Esophagus squamous epithelium (tissue), 5 donors: ENCODE data around the gene B4GALT5. TPM values are rescaled to one million over a fixed set of nuclear protein-coding genes. Genes with fewer than 3 reads are reported as not detected.
"Not testable (repeated sequence)": the region's sequence is repeated elsewhere in the genome, so short reads cannot be mapped to it uniquely, and the experiment has no call there.

Source experiments
- DNase-seq: peaks from one replicate; lab custom pipeline; 2025; lab: John Stamatoyannopoulos, UW
- H3K27ac ChIP-seq, 4 donors: fragments of 200-600 bp; sonication (generic); one replicate each; pipeline ENCODE4 v1.5.1; 2016 to 2019; ENCODE audit warnings: mild to moderate bottlenecking in 1 of 4
- H3K27me3 ChIP-seq, 4 donors: fragments of 200-600 bp; sonication (generic); 1 replicate in 3 of 4; 2 replicates in 1 of 4; pipeline versions ENCODE4 v1.5.1 to v1.6.0; 2017 to 2021; ENCODE audit warnings: antibody characterized with exemption in 1 of 4
- H3K36me3 ChIP-seq, 3 donors: fragments of 200-600 bp; sonication (generic); one replicate each; pipeline ENCODE4 v1.5.1; 2016 to 2019
- H3K4me1 ChIP-seq, 3 donors: fragments of 200-600 bp; sonication (generic); one replicate each; pipeline ENCODE4 v1.5.1; 2017 to 2019
- H3K4me3 ChIP-seq, 4 donors: fragments of 200-600 bp; sonication (generic); 1 replicate in 3 of 4; 2 replicates in 1 of 4; pipeline ENCODE4 v1.5.1; 2016 to 2019; ENCODE audit warnings: mild to moderate bottlenecking in 2 of 4, moderate library complexity in 1 of 4
- H3K9me3 ChIP-seq, 3 donors: fragments of 200-600 bp; sonication (generic); one replicate each; pipeline ENCODE4 v1.5.1; 2016 to 2019
- CTCF ChIP-seq, 6 experiments: fragments of 450-650 bp in 4 of 6; fragments of 200-600 bp in 2 of 6; sonication (generic) in 2 of 6; IDR thresholded peaks; one replicate each; pipeline ENCODE4 v1.5.1; 2016 to 2019; ENCODE audit warnings: antibody characterized with exemption in 6 of 6, mild to moderate bottlenecking in 4 of 6, moderate library complexity in 4 of 6
- POLR2A ChIP-seq, 4 donors: fragments of 450-650 bp; IDR thresholded peaks; one replicate each; pipeline ENCODE4 v1.6.1; 2017; ENCODE audit warnings: antibody characterized with exemption in 4 of 4, mild to moderate bottlenecking in 4 of 4, moderate library complexity in 3 of 4
- WGBS, 2 donors: methylation state at CpG; one replicate each; pipeline ENCODE4 v1.1.5; 2018; 5-methylcytosine and 5-hydroxymethylcytosine counted together
- intact Hi-C: fragments of 100-400 bp; cut with DNase I; formaldehyde crosslinking; loops from one replicate; pipeline ENCODE4 v1.15.0; 2022
- total RNA-seq, 4 donors: library from RNA; depleted of rRNA; stranded (reverse); fragments of >200 nt; gene quantifications; one replicate each; pipeline ENCODE4 v1.1.0, GENCODE V29; 2016
- donor health status: DM: yes; HTN: yes; CAD: no.

Gene B4GALT5
- total RNA-seq, 4 donors from 2014 or later, result 24.1 to 34.2 (median 25.7) TPM

GRCh38 chr20:49615401-49616153 is 98.1 kb downstream of the B4GALT5 start:
- Histone ChIP-seq H3K36me3 (no peaks in the 10 kb centered on the region), H3K4me3 (no peak overlapping the region), H3K9me3 (no peaks in the 10 kb centered on the region), H3K27me3 (no peaks in the 10 kb centered on the region), H3K4me1 (peaks cover 3 to 48% (median 17%) of the 10 kb centered on the region in 3 donors), H3K27ac (peak overlapping the region; percentile 34 to 85 (median 58))
- no peak for TF ChIP-seq POLR2A (IDR thresholded peaks at IDR 0.05)
- TF ChIP-seq CTCF (IDR thresholded peaks at IDR 0.05), result no peak
- WGBS, 2 donors, result 60 to 61% methylated on average over 1 to 3 of the region's 15 CpGs
- intact Hi-C loops, result no loop called here
- DNase-seq, result no peak

DNA sequence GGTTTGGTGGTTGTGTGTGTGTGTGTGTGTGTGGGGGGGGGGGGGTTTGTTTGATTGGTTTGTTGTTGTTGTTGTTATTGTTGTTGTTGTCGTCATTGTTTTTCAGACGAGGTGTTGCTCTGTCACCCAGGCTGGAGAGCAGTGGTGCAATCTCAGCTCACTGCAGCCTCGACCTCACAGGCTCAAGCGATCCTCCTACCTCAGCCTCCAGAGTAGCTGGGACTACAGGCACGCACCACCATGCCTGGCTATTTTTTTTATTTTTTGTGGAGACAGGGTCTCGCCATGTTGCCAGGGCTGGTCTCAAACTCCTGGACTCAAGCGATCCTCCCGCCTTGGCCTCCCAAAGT is 98.7 kb downstream of the B4GALT5 start:
- intact Hi-C loops, H3K36me3 ChIP-seq, H3K27me3 ChIP-seq, H3K4me3 ChIP-seq, H3K9me3 ChIP-seq, DNase-seq: not testable (repeated sequence)
- 87 to 96% methylated on average over 8 of the region's 8 CpGs for WGBS, 2 donors
- H3K27ac ChIP-seq, result peak overlapping the region in 3 of 4 donors; percentile 39 to 85 (median 76)
- peaks cover 3 to 44% (median 18%) of the 10 kb centered on the region in 3 donors for H3K4me1 ChIP-seq

DNA sequence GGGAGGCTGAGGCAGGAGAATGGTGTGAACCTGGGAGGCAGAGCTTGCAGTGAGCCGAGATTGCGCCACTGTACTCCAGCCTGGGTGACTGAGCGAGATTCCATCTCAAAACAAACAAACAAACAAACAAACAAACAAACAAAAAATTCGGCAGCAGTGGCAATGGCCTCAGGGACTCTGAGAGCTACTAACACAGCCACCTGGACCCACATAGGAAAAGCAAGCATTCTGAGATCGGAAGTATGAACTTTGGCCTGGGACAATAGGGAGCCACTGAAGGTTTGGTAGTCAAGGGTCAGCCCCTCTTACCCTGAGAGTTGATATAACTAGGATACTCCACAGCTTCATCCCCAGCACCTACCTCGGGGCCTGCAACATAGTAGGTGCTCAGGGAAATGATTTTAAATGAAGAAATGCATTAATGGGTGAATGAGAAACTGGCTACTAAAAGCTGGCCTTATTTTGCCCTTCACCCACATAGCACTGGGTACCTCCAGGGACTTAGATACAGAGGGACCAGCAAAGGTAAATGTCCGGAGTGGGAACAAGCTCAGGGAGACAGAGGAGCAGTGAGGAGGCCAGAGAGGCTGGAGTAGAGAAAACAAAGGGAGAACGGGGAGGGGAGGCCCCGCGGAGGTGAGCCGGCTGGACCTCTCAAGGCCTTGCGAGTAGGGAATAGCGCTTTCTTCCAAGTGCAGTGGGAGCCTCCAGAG is 99.2 kb downstream of the B4GALT5 start:
- peak overlapping the region in 1 of 4 donors; percentile 39 for H3K27ac ChIP-seq
- no peaks in the 10 kb centered on the region for H3K9me3 ChIP-seq
- H3K4me3 ChIP-seq, result no peak overlapping the region
- WGBS, 2 donors, result 74 to 77% methylated on average over 11 to 13 of the region's 13 CpGs
- H3K27me3 ChIP-seq, result no peaks in the 10 kb centered on the region
- H3K4me1 ChIP-seq, result peaks cover 3 to 41% (median 18%) of the 10 kb centered on the region in 3 donors
- no peaks in the 10 kb centered on the region for H3K36me3 ChIP-seq
- intact Hi-C loops, result loop anchor here (5.0 kb wide), 1 partner anchor 233 kb away; no protein-coding TSS in a partner anchor
- DNase-seq, result no peak
- TF ChIP-seq CTCF (IDR thresholded peaks at IDR 0.05), result no peak

- DNase-seq, result no peak
- intact Hi-C loops, result loop anchor here (5.0 kb wide), 1 partner anchor 235 kb away; no protein-coding TSS in a partner anchor
- H3K27me3 ChIP-seq, result peaks cover 0 to 15% (median 0%) of the 10 kb centered on the region in 4 donors
- no peak overlapping the region for H3K4me3 ChIP-seq
- peak overlapping the region in 3 of 4 donors; percentile 9 to 58 (median 48) for H3K27ac ChIP-seq
- no peaks in the 10 kb centered on the region for H3K9me3 ChIP-seq
- 86 to 100% methylated on average over 2 to 6 of the region's 6 CpGs for WGBS, 2 donors
- TF ChIP-seq CTCF (IDR thresholded peaks at IDR 0.05) (no peak), POLR2A (IDR thresholded peaks at IDR 0.05) (no peak)
- peaks cover 3 to 45% (median 23%) of the 10 kb centered on the region in 3 donors for H3K4me1 ChIP-seq
- no peaks in the 10 kb centered on the region for H3K36me3 ChIP-seq
Measured at GRCh38 chr20:49612127-49612738, 101.4 kb downstream of the B4GALT5 start.

GRCh38 chr20:49611539-49612126 is 102.0 kb downstream of the B4GALT5 start:
- WGBS, 2 donors, result 61 to 65% methylated on average over 5 to 6 of the region's 6 CpGs
- peaks cover 3 to 44% (median 23%) of the 10 kb centered on the region in 3 donors for H3K4me1 ChIP-seq
- H3K27ac ChIP-seq, result peak overlapping the region in 3 of 4 donors; percentile 48 to 64 (median 58)
- peaks cover 0 to 15% (median 0%) of the 10 kb centered on the region in 4 donors for H3K27me3 ChIP-seq
- not testable (repeated sequence) for H3K36me3 ChIP-seq, H3K9me3 ChIP-seq, DNase-seq
- peak overlapping the region in 2 of 4 donors; percentile 10 to 52 for H3K4me3 ChIP-seq
- intact Hi-C loops, result loop anchor here (5.0 kb wide), 1 partner anchor 236 kb away; no protein-coding TSS in a partner anchor
